NCI-H345 treated with DMSO at 0.1 percent for 48 hours (cell line): ENCODE results near the gene SEPTIN8.
A peak's percentile ranks its signal among the peaks of the same experiment; 100 is the strongest.

Experiments
- DNase-seq: peaks from one replicate; lab custom pipeline; 2025; ENCODE audit not compliant: unreplicated experiment; lab: John Stamatoyannopoulos, UW

The SEPTIN8 gene

GRCh38 chr5:132777209-132778069 lies at the start of gene SEPTIN8:
SEPTIN8 (minus strand) TSS chr5:132777239; CDS start chr5:132777137, 102 bp downstream.
- DNase-seq: no peak

DNA sequence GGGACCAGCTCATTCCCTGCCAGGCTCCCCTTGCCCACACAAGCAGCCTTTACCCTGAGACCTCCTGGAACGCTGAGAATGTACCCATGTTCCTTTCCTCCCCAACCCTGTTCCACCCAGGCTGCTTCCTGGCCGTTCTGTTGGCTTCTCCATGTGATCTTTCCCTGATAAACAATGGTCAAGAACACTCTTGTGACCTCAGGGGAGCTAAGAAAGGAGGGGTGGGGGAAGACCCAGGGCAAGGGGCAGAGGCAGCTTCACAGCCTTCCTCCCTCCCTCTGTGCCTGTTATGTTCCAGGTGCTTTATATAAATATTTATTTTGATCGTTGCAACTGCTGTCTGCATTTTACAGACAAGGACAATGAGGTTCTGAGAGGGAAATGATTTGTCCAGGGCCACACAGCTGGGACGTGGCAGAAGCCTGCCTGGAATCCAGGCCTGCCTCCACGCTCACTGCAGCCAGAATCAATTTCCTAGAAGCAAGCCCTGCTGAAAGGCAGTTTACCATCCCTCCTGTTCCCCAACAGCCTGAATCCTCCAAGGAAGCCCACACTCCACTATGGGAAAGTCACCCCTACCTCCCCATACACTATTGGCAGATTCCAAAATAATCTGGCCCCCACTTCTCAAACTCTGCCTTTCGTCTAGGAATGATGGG lies 49.5 kb upstream of the SEPTIN8 start:
- no peak for DNase-seq

DNA sequence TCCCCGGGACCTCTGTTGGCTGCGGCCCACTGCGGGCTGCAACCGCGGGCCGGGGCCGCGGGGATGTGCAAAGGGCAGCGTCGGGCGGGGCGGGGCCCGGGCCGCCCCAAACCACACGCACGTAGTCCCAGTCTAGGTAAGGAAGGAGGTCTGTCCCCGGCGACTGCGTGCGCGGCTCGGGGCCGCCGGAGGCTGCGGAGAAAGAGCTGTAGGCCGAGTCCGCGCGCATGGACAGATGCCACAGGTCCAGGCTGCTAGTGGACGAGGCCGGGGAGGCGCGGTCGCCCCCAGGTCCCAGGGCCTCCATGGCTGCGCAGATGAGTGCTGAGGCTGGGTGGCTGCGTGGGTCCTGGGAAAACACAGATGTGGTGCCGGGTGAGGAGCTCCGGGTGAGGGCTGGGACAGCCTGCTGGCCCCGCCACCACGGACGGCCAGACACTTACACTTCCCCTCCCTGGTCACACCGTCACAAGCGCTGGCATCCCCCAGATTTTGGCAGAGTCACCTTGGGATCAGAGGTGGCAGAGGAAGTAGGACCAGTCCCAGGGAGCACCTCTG lies 48.9 kb upstream of the SEPTIN8 start:
- DNase-seq: no peak

- DNase-seq: no peak
These were observed 48.2 kb upstream of the SEPTIN8 start for GRCh38 chr5:132825033-132825833.

GRCh38 chr5:132824426-132824825 lies 47.4 kb upstream of the SEPTIN8 start:
- DNase-seq: no peak

DNA sequence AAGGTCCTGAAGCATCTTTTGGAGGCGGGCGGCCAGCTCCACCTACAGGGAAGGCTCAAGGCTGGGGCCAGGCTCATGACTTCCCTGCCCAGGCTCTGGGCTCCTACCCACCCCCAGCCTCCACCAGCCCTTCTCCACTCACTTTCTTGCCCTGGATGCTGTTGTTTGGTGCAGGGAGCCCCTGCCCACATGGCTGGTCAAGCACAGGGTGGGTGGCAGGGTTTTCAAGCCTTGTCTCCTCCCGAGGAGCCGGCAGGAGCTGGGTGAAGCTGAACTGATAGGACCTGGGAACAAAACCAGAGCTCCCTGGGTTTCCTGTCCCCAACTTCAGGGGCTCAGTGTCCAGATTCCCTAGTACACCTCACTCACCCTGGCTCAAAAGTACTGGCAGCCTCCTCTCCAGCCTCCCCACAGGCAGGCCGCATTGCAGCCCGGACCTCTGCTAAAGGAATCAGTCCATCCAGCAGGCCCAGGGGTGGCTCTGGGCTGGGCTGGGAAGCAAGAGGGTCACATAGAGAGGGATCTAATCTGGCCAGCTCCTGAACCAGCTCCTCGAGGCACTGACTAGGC lies 46.5 kb upstream of the SEPTIN8 start:
- DNase-seq: no peak

DNA sequence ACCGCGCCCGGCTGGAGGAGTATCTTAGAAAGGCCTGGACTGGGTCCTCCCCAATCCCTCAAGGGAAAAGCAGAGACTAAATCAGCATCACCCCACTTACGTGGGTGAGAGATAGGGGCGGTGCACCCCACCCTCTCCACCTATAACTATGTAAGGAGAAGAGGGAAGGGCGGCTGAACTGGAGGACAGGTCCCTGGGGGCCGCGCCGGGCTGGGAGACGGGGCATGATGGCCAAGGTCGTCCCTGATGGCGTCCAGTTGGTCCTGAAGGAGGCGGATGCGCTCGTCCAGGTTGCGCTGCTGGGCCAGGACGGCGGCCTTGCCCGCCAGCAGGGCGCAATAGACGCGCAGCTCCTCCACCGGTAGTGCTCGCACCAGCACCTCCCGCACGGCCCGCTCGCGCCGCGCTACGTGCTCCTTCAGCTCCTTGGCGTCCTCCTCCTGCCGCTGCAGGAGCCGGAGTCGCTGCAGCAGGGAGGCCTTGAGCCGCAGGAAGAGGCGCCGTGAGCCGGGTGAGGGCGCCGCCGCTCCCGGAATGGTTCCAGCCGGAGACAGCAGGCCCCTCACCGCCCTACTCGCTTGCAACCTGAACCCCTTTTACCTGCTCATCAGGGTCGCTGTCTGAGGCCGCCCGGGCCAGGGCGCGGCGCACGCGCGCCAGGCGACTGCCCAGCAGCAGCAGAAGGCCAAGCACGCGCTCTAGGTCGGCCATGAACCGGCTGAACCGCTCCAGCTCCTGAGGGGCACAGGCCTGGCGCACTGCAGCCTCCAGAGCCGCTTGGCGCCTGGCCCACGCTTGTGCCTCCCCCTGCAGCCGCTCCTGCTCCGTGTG lies 45.8 kb upstream of the SEPTIN8 start:
- DNase-seq: no peak

- no peak for DNase-seq
These were observed 44.8 kb upstream of the SEPTIN8 start for GRCh38 chr5:132821791-132822190.

DNA sequence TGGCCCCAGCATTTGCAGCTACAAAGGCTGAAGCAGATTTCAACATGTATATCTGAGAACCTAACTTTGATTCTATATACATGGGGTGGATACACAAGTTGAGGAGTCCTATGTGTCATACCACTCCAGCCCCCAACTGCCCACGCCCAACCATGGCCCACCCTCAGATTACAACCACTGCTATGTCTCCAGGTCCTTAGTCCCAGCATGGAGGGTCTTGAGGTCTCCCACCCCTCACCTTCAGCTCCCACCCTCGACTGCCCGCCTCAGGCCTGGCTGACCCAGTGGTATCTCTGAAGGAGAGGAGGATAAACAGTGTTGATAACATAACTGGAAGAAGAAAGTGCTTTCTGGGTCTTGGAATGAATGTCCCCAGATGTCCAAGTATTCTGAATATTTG lies 44.3 kb upstream of the SEPTIN8 start:
- no peak for DNase-seq

GRCh38 chr5:132820162-132820754 lies 43.2 kb upstream of the SEPTIN8 start:
- peak; percentile 66 for DNase-seq

GRCh38 chr5:132819468-132819867 lies 42.4 kb upstream of the SEPTIN8 start:
- no peak for DNase-seq

- no peak for DNase-seq
These were observed 40.0 kb upstream of the SEPTIN8 start for GRCh38 chr5:132817011-132817410.

GRCh38 chr5:132816554-132816953 lies 39.5 kb upstream of the SEPTIN8 start:
- no peak for DNase-seq

GRCh38 chr5:132816083-132816482 lies 39.0 kb upstream of the SEPTIN8 start:
- no peak for DNase-seq

DNA sequence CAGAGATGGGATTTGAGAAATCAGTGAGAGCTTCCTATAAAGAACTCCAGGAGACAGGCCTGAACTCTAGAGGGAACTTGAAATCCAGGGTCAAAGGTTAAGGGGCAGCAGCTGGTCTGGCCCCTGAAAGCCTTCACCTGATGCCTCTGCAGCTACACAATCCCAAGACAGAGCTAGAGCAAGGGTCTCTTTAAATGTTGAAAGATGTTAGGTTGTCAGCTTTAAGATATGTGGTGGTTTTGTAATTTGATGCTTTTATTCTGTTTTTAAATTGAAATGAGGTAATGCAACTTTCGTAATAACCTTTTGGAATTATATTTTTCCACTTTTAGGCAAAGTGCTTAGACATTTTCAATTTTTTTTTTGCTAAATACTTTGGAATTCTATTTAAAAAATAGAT lies 38.4 kb upstream of the SEPTIN8 start:
- no peak for DNase-seq

- DNase-seq: no peak
These were observed 37.7 kb upstream of the SEPTIN8 start for GRCh38 chr5:132814503-132815294.

DNA sequence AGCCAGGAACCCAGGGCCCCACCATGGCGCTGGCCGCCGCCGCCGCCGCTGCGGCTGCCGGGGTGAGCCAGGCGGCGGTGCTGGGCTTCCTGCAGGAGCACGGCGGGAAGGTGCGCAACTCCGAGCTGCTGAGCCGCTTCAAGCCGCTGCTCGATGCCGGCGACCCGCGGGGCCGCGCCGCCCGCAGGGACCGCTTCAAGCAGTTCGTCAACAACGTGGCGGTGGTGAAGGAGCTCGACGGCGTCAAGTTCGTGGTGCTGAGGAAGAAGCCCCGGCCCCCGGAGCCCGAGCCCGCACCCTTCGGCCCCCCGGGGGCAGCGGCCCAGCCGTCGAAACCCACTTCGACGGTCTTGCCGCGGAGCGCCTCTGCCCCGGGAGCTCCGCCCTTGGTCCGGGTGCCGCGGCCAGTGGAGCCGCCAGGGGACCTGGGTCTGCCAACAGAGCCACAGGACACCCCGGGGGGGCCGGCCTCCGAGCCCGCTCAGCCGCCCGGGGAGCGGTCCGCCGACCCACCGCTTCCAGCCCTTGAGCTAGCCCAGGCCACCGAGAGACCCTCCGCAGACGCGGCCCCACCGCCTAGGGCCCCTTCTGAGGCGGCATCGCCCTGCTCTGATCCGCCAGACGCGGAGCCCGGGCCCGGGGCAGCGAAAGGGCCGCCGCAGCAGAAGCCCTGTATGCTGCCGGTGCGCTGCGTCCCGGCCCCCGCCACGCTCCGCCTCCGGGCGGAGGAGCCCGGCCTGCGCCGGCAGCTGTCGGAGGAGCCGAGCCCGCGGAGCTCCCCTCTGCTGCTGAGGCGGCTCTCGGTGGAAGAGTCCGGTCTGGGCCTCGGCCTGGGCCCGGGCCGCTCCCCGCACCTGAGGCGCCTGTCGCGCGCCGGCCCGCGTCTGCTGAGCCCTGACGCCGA lies 36.8 kb upstream of the SEPTIN8 start:
- no peak for DNase-seq
